Stimulated activated CD4-positive, alpha-beta T cell treated with anti-CD3 and anti-CD28 coated beads, Interleukin-4, amount 100 ng/mL, for 1 hour (primary cell): ENCODE measurements around the gene MMD2.

Source experiments
- DNase-seq: peaks from one replicate; pipeline ENCODE4 v3.0.0-alpha.2; 2020

MMD2 gene

GRCh38 chr7:4957847-4958476 lies 1.0 kb downstream of the MMD2 start:
- DNase-seq, result no peak

DNA sequence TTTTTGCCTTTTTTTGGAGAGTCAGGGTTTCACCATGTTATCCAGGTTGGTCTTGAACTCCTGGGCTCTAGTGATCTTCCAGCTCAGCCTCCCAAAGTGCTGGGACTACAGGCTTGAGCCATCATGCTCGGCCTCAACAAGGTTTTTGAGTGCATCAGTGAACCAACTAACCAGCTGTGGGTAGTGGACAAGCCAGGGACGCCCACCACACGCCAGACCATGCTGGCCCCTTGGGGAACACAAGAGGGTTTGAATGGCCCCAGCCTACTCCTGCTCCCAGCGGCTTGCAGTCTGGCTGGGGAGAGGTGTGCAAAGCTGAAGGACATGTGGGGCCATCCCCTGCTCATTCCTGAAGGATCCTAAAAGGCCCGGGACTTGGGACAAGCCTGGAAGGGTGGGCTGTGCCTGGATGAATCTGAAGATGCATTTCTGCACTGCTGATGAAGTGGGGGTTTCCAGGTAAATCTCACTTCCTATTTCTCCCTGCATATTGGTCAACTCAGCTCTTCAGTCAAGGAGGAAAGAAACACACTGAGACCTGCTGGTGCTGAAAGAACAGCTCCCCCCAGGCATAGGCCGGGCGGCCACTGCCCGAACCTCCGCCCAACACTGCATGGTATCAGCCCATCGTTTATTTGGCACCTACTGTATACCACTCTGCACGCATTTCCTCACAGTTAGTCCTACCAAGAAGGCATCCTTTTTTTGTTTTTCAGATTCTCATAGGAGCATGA lies 6.9 kb downstream of the MMD2 start:
- DNase-seq, result no peak

GRCh38 chr7:4951304-4951703 lies 7.7 kb downstream of the MMD2 start:
- no peak for DNase-seq

DNA sequence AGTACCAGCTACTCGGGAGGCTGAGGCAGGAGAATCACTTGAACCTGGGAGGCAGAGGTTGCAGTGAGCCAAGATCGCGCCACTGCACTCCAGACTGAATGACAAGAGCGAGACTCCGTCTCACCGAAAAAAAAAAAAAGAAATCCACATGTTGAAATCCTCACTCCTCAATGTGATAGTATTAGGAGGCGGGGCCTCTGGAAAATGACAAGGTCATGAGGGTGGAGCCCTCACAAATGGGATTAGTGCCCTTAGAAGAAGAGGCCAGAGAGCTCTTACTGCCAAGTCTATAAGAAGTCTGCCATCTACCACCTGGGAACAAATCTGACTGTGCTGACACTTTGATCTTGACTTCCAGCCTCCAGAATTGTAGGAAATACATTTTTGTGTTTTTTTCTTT lies 10.6 kb downstream of the MMD2 start:
- DNase-seq, result no peak

DNA sequence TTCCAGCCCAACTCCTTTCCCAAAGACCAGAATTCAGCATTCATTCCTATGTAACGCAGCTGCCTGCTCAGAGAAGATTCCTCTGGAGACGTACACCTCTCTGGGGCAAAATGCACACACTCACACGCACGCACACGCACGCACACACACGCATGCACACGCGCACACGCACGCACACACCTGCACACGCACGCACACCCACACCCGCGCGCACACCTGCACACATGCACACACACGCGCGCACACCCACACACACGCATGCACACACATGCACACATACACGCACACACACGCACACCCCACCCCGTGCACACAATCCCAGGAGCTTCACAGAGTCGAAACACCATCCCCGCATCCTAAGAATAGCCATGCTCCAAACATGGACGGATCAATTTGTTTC lies 13.0 kb downstream of the MMD2 start:
- no peak for DNase-seq

- DNase-seq, result no peak
These were observed 14.0 kb downstream of the MMD2 start for GRCh38 chr7:4944939-4945338.

DNA sequence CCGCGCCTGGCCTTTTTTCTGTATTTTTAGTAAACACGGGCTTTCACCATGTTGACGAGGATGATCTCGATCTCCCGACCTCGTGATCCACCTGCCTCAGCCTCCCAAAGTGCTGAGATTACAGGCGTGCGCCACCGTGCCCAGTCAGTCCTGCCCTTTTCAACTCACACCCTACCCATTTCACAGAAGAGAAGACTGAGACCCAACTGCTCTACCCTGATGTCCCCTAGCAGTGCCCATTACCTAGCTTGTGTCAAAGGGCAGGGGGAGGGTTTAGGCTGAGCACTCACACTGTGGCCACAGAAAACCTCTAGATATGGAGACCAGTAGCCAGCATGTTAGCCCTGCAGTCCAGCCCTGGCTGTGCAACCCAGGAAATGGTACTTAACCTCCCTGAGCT lies 15.7 kb downstream of the MMD2 start:
- DNase-seq, result no peak

DNA sequence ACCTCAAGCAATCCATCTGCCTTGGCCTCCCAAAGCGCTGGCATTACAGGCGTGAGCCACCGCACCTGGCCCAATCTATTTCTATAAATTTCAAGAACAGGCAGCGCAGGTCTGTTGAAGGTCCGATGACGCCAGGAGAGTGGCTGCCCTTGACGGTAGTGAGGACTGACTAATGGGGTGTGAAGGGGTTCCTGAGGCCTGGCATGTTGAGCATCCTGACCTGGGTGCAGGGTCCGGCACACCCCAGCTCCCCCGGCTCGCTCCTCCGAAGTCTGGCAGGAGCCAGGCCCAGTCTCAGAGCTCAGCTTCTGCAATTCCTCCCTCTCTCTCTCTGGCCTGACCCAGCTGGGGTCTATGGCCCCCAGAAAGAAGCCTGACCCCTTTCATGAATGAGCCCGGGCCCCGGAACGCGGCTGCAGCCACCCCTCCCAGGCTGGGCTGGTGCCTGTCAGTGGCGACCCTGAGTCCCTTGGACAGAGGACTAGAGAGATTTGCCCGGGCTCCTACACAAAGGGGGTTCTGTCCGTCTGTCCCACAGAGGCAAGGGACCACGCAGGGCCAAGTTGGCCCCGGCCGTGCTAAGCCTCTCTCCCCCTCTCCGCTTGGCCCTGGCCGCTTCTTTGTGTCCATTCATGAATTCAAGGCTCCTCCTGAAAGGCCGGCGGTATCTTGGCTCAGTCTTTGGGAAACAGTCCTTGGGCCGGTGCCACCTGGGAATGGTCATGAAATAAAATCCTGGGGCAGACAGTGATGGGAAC lies 18.8 kb downstream of the MMD2 start:
- no peak for DNase-seq

GRCh38 chr7:4937411-4937810 lies 21.6 kb downstream of the MMD2 start:
- no peak for DNase-seq

GRCh38 chr7:4934419-4935025 lies 24.5 kb downstream of the MMD2 start:
- no peak for DNase-seq

DNA sequence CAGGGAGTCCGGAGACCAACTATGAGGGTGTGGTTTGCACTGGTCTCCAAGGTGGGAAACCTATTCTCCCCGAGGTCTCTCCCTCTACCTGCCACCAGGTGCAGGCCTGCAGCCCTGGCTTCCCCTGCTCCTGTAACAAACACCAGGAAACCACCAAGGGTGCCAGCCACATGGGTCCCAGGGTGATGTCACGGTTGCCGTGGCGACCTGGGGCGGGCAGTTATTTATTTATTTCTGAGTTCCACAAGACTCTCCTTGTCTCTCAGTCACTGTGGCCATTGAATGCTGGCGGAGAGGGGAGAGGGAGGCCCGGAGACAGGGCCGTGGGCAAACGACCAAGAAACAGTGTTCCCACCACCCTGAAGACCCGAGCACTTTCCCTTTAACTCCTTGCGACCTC lies 27.0 kb downstream of the MMD2 start:
- no peak for DNase-seq

GRCh38 chr7:4929005-4929404 lies 30.0 kb downstream of the MMD2 start:
- DNase-seq, result no peak

DNA sequence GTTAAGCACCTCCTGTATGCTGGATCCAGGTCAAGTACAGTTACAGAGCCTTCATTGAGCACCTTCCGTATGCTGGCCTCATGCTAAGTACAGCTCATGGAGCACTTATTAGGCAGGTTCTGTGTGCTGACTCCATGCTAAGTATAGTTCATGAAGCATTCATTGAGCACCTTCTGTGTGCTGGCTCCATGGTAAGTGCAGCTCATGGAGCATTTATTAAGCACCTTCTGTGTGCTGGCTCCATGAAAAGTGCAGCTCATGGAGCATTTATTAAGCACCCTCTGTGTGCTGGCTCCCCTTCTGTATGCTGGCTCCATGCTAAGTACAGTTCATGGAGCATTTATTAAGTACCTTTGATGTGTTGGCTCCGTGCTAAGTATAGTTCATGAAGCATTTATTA lies 30.5 kb downstream of the MMD2 start:
- no peak for DNase-seq

GRCh38 chr7:4919969-4920766 lies 38.8 kb downstream of the MMD2 start:
- DNase-seq, result no peak

- DNase-seq, result no peak
These were observed 42.9 kb downstream of the MMD2 start for GRCh38 chr7:4916113-4916512.

- no peak for DNase-seq
These were observed 47.7 kb downstream of the MMD2 start for GRCh38 chr7:4911111-4911828.

GRCh38 chr7:4906682-4907081 lies 52.3 kb downstream of the MMD2 start:
- DNase-seq, result no peak

- no peak for DNase-seq
These were observed 53.8 kb downstream of the MMD2 start for GRCh38 chr7:4905171-4905570.

GRCh38 chr7:4904346-4904745 lies 54.6 kb downstream of the MMD2 start:
- DNase-seq, result no peak

DNA sequence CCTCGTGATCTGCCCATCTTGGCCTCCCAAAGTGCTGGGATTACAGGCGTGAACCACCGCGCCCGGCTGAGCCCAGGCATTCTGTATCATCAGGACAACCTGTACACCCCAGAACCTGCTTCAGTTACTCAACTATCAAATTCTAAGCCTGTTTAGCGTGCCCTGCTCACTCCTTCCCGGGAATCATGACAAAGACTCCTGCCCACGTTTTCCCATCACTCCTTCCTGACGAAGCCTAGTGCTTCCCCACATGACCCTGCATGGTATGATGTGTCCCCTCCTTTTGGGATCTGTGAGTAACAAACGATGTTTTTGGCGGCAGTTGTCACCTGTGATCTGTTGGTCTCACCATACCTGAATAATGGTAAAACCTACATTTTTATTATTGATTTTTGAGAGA lies 63.2 kb downstream of the MMD2 start:
- DNase-seq, result no peak

DNA sequence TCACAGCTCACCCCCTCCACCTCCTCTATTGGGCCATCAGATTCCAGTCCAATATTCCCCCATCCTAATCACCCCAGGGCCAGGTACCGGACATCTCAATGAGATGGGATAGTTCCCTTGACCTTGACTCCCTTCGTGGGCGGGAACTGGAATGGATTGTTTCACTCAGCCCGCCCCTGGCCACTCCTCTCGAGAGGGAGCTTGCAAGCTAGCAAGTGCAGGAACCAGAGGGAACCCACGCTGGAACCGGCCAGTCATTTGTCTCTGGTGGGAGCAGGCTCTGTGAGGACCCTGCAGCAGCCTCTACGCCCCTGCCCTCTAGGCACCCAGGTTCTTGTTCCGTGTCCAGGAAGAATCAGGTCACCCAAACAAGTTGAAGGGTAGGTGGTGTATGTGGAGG lies 64.5 kb downstream of the MMD2 start:
- DNase-seq, result no peak

GRCh38 chr7:4893929-4894475 lies 65.0 kb downstream of the MMD2 start:
- DNase-seq, result no peak
